ENCODE results near the gene RBMS3.
"Not testable (repeated sequence)": the region's sequence is repeated elsewhere in the genome, so short reads cannot be mapped to it uniquely, and the experiment has no call there.

Gene RBMS3

GRCh38 chr3:30017901-30018300 lies 737.0 kb downstream of the RBMS3 start:
- Histone ChIP-seq H3K27me3 (no peaks in the 10 kb centered on the region), H3K36me3 (no peaks in the 10 kb centered on the region), H4K20me1 (no peaks in the 10 kb centered on the region), H3K9ac (no peak overlapping the region), H3K27ac (no peak overlapping the region), H3K4me2 (no peak overlapping the region), H3K4me3 (no peak overlapping the region), H3K4me1 (no peaks in the 10 kb centered on the region), H3K9me3 (no peaks in the 10 kb centered on the region)
- TF ChIP-seq Cebpa-rat (IDR thresholded peaks at IDR 0.05), result no peak

- Histone ChIP-seq H3K4me1 (no peaks in the 10 kb centered on the region), H3K9me3 (no peaks in the 10 kb centered on the region), H3K9ac (no peak overlapping the region)
Observed at GRCh38 chr3:30020380-30020779, 739.5 kb downstream of the RBMS3 start.

GRCh38 chr3:30024466-30024865 lies 743.6 kb downstream of the RBMS3 start:
- Histone ChIP-seq H3K36me3 (no peaks in the 10 kb centered on the region), H3K9me3 (no peaks in the 10 kb centered on the region), H3K4me2 (no peak overlapping the region), H3K9ac (no peak overlapping the region), H3K27ac (no peak overlapping the region), H4K20me1 (no peaks in the 10 kb centered on the region), H3K4me1 (no peaks in the 10 kb centered on the region), H3K4me3 (no peak overlapping the region), H3K27me3 (no peaks in the 10 kb centered on the region)
- TF ChIP-seq Cebpa-rat (IDR thresholded peaks at IDR 0.05), result no peak

More at GRCh38 chr3:30020380-30020779, 739.5 kb downstream of the RBMS3 start:
- Histone ChIP-seq H3K4me2 (no peak overlapping the region), H3K4me3 (no peak overlapping the region), H3K27ac (no peak overlapping the region), H3K36me3 (no peaks in the 10 kb centered on the region), H4K20me1 (no peaks in the 10 kb centered on the region), H3K27me3 (no peaks in the 10 kb centered on the region)
- TF ChIP-seq Cebpa-rat (IDR thresholded peaks at IDR 0.05), result no peak

- no peaks in the 10 kb centered on the region for H3K36me3 ChIP-seq
- H3K4me1 ChIP-seq, result no peaks in the 10 kb centered on the region
- no peak for TF ChIP-seq Cebpa-rat (IDR thresholded peaks at IDR 0.05)
- no peak overlapping the region for H3K4me3 ChIP-seq
- no peak overlapping the region for H3K27ac ChIP-seq
- H3K27me3 ChIP-seq, result no peaks in the 10 kb centered on the region
- no peaks in the 10 kb centered on the region for H4K20me1 ChIP-seq
- H3K4me2 ChIP-seq, result no peak overlapping the region
- no peak overlapping the region for H3K9ac ChIP-seq
- H3K9me3 ChIP-seq, result no peaks in the 10 kb centered on the region
Observed at GRCh38 chr3:30026851-30027250, 746.0 kb downstream of the RBMS3 start.

- H3K36me3 ChIP-seq, result no peaks in the 10 kb centered on the region
- H3K9me3 ChIP-seq, result no peaks in the 10 kb centered on the region
- no peak overlapping the region for H3K9ac ChIP-seq
- H3K4me3 ChIP-seq, result no peak overlapping the region
- H3K4me1 ChIP-seq, result no peaks in the 10 kb centered on the region
- no peak for TF ChIP-seq Cebpa-rat (IDR thresholded peaks at IDR 0.05)
- no peak overlapping the region for H3K27ac ChIP-seq
- no peaks in the 10 kb centered on the region for H3K27me3 ChIP-seq
- H4K20me1 ChIP-seq, result no peaks in the 10 kb centered on the region
- no peak overlapping the region for H3K4me2 ChIP-seq
Observed at GRCh38 chr3:30034246-30034991, 753.5 kb downstream of the RBMS3 start.

- Histone ChIP-seq H4K20me1 (no peaks in the 10 kb centered on the region), H3K27ac (no peak overlapping the region), H3K27me3 (no peaks in the 10 kb centered on the region), H3K4me3 (no peak overlapping the region), H3K36me3 (no peaks in the 10 kb centered on the region), H3K9me3 (no peaks in the 10 kb centered on the region), H3K4me1 (no peaks in the 10 kb centered on the region), H3K4me2 (no peak overlapping the region), H3K9ac (no peak overlapping the region)
- no peak for TF ChIP-seq Cebpa-rat (IDR thresholded peaks at IDR 0.05)
Observed at GRCh38 chr3:30035935-30036567, 755.2 kb downstream of the RBMS3 start.

GRCh38 chr3:30040126-30040525 lies 759.3 kb downstream of the RBMS3 start:
- no peak for TF ChIP-seq Cebpa-rat (IDR thresholded peaks at IDR 0.05)
- no peak overlapping the region for H3K4me3 ChIP-seq
- H3K4me1 ChIP-seq, result peaks cover 25% of the 10 kb centered on the region
- no peak overlapping the region for H3K9ac ChIP-seq
- H3K27me3 ChIP-seq, result no peaks in the 10 kb centered on the region
- H4K20me1 ChIP-seq, result no peaks in the 10 kb centered on the region
- no peak overlapping the region for H3K4me2 ChIP-seq
- no peaks in the 10 kb centered on the region for H3K9me3 ChIP-seq
- no peak overlapping the region for H3K27ac ChIP-seq
- no peaks in the 10 kb centered on the region for H3K36me3 ChIP-seq

- H4K20me1 ChIP-seq, H3K27me3 ChIP-seq, H3K9ac ChIP-seq, H3K9me3 ChIP-seq, H3K27ac ChIP-seq, H3K4me2 ChIP-seq, H3K4me3 ChIP-seq, H3K36me3 ChIP-seq: not testable (repeated sequence)
- H3K4me1 ChIP-seq, result peaks cover 25% of the 10 kb centered on the region
Observed at GRCh38 chr3:30041481-30041880, 760.6 kb downstream of the RBMS3 start.

- Histone ChIP-seq H3K9me3 (no peaks in the 10 kb centered on the region), H3K4me1 (peaks cover 25% of the 10 kb centered on the region), H3K36me3 (no peaks in the 10 kb centered on the region), H4K20me1 (no peaks in the 10 kb centered on the region), H3K9ac (no peak overlapping the region), H3K27ac (no peak overlapping the region), H3K27me3 (no peaks in the 10 kb centered on the region), H3K4me3 (no peak overlapping the region), H3K4me2 (no peak overlapping the region)
- no peak for TF ChIP-seq Cebpa-rat (IDR thresholded peaks at IDR 0.05)
Observed at GRCh38 chr3:30042274-30042859, 761.5 kb downstream of the RBMS3 start.

- Histone ChIP-seq H3K4me3 (no peak overlapping the region), H3K9me3 (no peaks in the 10 kb centered on the region), H3K9ac (no peak overlapping the region), H3K4me1 (peaks cover 25% of the 10 kb centered on the region), H4K20me1 (no peaks in the 10 kb centered on the region), H3K27me3 (no peaks in the 10 kb centered on the region), H3K27ac (no peak overlapping the region), H3K4me2 (peak overlapping the region; percentile 29), H3K36me3 (no peaks in the 10 kb centered on the region)
- TF ChIP-seq Cebpa-rat (IDR thresholded peaks at IDR 0.05), result no peak
Observed at GRCh38 chr3:30042916-30043555, 762.2 kb downstream of the RBMS3 start.

All from BLaER1 (cell line).